Upper lobe of left lung (tissue), 4 donors: Measurements from ENCODE around the gene SLFN5.

ENCODE experiments used
- CTCF ChIP-seq, 6 experiments: fragments of 450-650 bp in 4 of 6; fragments of 200-600 bp in 2 of 6; sonication (generic) in 2 of 6; IDR thresholded peaks; one replicate each; pipeline ENCODE4 v1.5.1; 2016 to 2019; ENCODE audit warnings: antibody characterized with exemption in 6 of 6
- POLR2A ChIP-seq, 4 donors: fragments of 450-650 bp; IDR thresholded peaks; one replicate each; pipeline ENCODE4 v1.5.1; 2016 to 2017; ENCODE audit warnings: antibody characterized with exemption in 4 of 4, mild to moderate bottlenecking in 2 of 4

GRCh38 chr17:35289222-35289621 is 46.4 kb downstream of the SLFN5 start:
- TF ChIP-seq POLR2A (IDR thresholded peaks at IDR 0.05) (no peak), CTCF (IDR thresholded peaks at IDR 0.05) (no peak)
